Measurements from ENCODE around the gene MSI2. TPM values are rescaled to one million over a fixed set of nuclear protein-coding genes. Genes with fewer than 3 reads are reported as not detected.
A peak's percentile ranks its signal among the peaks of the same experiment; 100 is the strongest.

Gene MSI2
- total RNA-seq, 2 donors from 2014 or later = 23.2 to 30.9 TPM

DNA sequence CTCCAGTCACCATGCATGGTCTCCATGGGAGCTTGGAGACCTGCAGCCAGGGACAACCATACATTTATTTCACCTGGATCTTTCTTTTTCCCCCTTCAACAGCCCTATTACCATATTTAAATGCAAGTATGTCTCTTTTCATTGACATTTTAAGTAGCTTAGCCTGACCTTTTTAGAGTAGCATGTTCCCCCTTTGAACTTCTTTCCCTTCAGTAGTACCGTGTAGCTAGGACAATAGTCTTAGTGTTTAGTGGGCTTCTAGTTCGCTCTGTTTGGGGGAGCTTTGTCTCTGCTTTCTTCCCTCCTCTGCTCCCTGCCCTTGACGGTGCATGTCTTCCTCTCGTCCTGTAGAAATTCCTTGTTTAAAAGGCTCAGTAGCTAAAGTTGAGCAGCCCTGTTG is 394.2 kb downstream of the MSI2 start:
- intact Hi-C loops (cut with DNase I) = no loop called here
- DNase-seq (ENCODE audit: low spot score) = no peak

DNA sequence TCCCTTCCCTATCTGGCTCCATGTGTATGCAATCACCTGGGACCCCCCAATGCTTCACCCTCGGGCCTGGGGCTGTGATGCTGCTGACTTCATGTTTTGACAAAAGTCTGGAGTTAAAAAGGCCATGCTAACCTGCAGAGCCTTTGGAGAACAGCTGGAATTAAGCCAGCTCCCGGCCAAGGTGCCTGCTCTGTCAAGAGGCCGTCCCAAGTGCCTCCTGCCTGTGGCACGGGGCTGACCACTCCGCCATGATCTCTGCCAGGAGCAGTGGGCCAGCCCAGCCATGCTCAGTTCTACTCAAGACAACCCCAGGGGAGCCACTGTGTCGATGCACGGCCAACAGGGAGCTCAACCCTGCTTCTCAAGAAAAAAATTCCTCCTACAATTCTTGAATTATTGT is 395.1 kb downstream of the MSI2 start:
- DNase-seq (ENCODE audit: low spot score) = no peak
- intact Hi-C loops (cut with DNase I) = no loop called here

DNA sequence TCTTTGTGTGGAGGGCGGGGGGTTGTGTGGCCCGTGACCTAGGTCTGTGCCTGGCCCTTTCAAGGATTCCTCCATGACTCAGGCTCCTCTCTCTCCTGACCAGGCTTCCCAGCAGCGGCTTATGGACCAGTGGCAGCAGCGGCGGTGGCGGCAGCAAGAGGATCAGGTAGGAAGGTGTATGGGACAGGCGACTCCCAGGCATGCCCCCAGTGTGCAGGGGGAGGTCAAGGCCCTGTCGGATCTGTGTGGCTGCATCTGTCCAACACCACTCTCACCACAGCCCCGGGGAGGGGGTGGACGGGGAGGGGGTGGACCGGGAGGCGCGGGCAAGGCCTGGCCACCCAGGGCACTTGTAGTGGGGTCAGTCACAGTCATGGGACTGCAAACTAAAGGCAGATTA is 395.7 kb downstream of the MSI2 start:
- DNase-seq (ENCODE audit: low spot score) = no peak
- intact Hi-C loops (cut with DNase I) = no loop called here

DNA sequence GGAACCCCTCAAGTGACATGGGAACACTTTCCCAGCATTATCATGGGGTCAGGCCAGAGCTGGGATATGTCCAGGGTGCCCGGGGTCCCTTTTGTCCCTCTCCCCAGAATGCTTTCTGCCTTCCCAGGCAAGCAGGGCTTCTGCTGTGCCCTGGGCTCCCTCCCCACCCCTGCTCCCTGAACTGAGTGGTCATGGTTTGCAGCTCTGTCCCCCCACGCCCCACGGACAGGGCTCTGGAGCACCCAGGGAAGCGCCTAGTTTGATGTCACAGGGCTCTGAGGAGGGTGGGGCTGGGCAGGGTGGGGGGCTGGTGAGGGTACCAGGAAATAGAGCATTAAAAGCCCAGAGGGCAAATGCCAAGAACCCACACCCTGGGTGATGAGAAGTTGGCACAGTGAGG is 396.5 kb downstream of the MSI2 start:
- intact Hi-C loops (cut with DNase I) = no loop called here

DNA sequence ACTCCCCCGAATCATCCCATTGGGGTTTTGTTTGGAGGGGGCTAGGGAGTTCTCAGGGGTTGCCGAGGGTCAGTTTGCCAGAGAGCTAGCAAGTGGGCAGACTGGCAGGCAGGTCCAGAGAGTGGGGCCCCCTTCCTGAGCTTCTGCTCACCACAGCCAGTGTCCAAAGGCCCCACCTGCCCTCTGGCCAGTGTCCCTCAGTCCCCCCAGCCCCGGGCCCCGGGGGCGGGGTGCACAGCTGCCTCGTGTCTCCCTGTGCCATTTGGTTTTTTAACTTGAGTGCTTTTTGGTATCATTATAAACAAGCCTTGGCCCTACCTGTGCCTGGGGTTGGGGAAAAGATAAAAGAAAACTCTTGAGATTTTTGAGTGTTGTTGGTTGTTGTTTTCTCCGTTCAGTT is 397.0 kb downstream of the MSI2 start:
- intact Hi-C loops (cut with DNase I) = no loop called here
- DNase-seq (ENCODE audit: low spot score) = no peak

More for the DNA sequence above, 396.5 kb downstream of the MSI2 start:
- DNase-seq (ENCODE audit: low spot score) = no peak

DNA sequence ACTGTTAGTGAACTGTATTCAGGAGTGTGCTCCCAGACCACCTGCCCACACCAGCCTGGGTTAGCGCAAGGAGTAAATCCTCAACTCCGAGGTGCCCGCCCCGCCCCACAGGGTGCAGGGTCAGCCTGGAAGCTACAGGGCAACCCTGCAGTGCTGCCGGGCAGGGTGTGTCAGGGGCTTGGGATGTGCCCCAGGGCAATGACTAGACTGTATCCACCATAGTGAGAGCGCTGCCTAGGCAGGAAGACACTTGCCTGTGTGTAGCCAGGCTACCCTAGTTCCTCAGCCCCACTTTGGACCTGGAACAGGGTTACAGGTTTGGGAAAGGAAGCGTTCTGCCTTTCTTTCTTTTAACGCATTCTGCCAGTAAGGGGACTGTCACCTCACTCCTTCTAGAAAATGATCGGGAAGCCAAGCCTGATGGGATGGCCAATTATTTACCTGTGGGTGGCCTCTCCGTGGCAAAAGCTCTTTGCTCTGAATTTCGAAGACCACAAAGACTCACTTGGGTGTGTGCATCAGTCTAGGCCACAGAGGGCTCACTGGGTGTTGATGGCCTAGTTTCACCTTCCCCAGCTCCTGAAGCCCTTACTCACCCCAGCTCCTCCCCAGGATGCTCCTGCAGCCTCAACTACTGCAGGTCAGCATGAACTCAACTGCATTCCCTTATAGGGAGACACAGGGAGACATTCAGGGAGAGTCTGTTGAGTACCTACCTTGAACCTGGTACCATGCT is 397.9 kb downstream of the MSI2 start:
- no peak for DNase-seq (ENCODE audit: low spot score)
- intact Hi-C loops (cut with DNase I) = no loop called here

DNA sequence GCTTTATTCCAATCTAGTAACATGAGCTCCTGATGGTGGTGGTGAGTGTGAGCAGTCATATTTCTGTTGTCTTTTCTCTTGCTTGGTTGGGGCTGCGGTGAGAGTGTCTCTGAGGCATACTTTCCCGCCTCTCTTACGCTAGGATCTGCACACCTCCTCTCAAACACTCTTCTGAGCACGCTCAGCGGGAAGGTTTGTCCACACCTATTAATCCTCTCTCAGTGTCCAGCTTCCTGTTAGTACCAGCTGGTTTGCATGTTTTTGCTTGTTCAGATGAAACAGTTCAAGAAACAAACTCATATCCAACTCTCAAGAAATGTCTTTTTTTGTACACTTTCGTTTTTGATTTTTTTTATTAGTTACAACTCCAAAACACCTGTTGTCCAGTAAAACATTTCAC is 399.2 kb downstream of the MSI2 start:
- no peak for DNase-seq (ENCODE audit: low spot score)
- intact Hi-C loops (cut with DNase I) = no loop called here

DNA sequence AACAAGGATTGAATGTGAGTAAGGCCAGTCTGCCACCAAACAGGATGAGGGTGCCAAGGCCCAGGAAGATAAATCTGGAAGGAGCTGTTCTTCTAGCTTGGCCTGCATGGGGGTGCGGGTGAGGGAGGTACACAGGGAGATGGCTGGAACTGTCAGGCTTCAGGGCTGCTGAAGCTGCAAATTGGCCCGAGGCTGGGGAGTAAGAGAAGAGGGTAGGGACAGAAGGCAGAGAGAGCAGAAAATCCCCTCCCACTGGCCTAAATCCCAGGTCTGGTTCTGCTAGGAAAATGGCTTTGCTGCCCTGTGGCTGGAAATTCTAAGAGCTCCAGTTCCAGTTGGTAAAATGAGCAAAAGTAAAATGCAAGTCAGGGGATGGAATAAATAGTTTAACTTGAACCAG is 400.9 kb downstream of the MSI2 start:
- no peak for DNase-seq (ENCODE audit: low spot score)
- intact Hi-C loops (cut with DNase I) = no loop called here

DNA sequence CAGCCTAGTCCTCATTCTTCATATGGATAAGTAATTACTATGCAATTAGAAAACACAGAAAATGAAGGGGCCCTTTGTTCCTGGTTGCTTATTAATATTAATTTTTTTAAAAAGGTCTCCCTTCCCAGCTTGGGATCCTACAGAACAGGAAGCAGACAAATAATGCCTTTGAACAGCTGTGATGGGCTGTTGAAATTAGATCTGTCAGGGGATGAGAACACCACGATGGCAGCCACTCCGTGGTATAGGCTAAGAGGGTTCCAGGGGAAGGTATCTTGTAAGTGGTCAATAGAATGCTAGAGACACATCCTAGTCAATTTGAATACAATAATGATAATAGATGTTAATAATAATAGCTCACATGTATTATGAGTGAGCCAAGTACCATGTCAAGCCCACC is 405.7 kb downstream of the MSI2 start:
- intact Hi-C loops (cut with DNase I) = loop anchor here in 1 of 2 donors (5.0 to 10.0 kb wide), 4 partner anchors 60 to 267 kb away; no protein-coding TSS in a partner anchor
- no peak for DNase-seq (ENCODE audit: low spot score)

DNA sequence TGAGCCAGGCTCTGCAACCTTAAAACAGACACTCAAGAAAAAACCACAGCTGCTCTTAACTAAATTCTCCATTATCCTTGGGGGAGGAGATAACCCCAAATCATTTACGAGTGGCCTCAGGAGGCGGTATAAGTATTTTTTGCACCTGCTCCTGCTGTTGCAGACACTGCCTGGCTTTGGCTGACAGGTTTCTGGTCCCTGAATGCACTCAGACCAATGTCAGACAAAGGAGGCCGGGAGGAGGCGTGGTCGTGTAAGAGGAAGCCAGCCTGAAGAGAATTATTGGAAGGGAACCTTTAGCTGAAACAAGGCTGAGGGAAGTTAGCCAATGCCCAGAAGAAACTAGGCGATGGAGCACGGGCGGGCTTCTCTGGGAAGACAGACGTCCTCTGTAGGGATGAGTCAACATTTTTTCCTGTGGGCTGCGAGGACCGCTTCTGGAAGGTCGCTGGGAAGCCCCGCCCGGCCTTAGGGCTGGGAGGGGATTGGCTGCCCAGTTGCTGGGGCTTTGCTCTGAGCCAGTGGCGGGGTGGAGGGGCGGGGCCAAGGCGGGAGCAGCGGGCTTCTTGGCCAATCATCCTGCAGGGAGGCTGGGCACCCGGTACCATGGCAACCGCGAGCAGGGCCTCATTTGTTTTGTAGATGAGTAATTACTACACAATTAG is 406.5 kb downstream of the MSI2 start:
- intact Hi-C loops (cut with DNase I) = loop anchor here in 1 of 2 donors (5.0 to 10.0 kb wide), 4 partner anchors 60 to 268 kb away; no protein-coding TSS in a partner anchor
- DNase-seq (ENCODE audit: low spot score) = peak; percentile 98

DNA sequence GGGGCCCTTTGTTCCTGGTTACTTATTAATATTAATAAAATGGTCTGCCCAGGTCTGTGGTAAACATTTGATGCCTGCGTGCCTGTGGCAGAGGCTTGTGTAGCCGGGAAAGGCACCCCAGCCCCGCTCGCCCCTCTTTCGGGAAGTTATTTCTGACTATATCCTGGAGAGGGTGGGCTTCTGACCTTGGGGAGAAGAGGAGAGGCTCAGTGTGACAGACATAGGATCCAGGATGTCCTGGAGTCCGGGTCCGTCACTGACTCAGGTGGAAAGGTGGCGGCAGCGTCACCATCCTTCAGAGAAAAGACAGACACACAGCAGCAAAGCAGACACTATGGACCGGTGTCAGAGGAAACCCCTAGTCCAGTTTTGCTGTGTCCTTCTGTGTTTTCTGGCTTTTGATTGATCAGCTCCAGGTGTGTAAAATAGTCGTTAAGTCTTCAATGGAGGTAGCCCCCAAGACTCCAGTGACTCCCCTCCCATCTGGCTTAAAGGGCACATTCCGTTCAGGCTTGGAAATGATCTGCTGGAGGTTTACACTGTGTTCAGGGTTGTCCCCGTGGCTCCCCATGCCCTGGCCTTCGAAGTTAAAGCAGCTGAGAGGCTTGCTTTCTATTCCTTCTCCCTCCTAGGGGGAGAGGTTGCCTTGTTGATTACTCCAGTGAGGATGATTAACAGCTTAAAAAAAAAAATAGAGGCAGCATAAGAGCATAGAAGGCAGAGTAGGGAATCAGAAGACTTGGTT is 407.2 kb downstream of the MSI2 start:
- DNase-seq (ENCODE audit: low spot score) = no peak
- intact Hi-C loops (cut with DNase I) = loop anchor here in 1 of 2 donors (5.0 to 10.0 kb wide), 4 partner anchors 61 to 269 kb away; no protein-coding TSS in a partner anchor

DNA sequence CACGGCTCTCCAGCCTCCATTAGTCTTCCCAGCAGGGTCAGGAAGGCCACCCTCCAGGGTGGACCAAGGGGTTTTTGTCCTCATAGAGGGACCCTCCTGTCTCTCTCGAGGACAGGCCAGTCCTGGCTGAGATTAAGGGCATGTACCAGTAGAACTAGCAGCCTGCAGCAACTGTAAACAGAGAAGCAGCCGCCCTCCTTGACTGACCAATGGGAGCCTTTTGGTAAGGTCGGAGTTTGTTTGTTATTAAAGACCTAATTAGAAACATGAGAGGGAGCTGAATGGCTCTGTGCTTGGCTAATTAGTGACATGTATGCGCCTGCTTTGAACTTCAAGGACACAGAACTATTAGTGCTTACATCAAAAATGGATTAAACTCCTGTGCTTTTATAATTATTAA is 408.8 kb downstream of the MSI2 start:
- no peak for DNase-seq (ENCODE audit: low spot score)
- intact Hi-C loops (cut with DNase I) = loop anchor here in 1 of 2 donors (10.0 kb wide), 3 partner anchors 130 to 270 kb away; no protein-coding TSS in a partner anchor

DNA sequence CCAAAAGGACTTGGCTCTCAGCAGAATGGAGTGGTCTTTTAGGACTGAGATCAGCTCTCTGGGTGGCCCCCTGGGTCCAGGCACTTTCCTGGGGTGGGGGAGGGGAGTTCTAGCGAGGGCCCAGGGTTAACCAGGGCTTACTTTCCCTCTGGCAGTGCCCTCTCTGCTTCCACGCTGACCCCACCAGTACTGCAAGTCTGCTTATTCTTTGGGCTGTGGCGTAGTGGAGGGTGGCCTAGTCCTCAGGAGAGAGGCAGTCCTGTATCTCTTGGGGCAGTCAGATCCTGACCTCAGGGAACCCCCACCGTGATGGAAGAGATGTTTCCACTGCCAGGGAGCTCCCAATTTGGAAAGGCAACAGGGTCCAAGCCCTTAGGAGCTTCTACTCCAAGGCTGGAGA is 409.4 kb downstream of the MSI2 start:
- no peak for DNase-seq (ENCODE audit: low spot score)
- intact Hi-C loops (cut with DNase I) = loop anchor here in 1 of 2 donors (10.0 kb wide), 3 partner anchors 131 to 271 kb away; no protein-coding TSS in a partner anchor

DNA sequence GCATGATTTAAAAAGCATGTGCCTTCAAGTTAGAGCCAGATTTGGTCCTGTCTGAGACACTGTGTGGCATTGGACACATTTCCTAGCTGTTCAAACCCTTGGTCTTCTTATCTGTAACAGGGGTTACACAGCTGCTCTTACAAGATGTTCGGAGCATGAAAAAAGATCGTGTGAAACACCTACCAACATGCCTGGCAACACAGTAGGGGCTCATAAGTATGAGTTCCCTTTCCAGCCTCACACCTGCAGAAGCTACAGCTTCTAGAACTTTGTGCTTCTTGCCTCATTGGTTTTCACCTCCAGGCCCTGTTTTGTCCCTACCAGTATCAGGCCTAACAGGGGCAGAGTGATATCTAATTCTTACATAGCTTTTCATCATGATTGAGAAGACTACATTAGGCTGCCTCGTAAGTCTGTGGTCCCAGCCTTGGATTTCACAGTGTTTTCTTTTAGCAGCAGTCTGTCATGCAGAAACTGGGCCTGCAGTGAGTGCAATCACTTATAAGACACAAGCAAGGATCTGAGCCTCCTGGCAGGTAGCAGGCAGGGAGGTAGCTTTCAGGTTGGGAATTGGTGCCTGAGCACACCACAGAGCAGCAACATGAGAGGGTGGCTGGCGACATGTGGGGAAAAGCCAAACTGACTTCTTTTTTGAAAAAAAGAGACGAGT is 410.0 kb downstream of the MSI2 start:
- intact Hi-C loops (cut with DNase I) = loop anchor here in 1 of 2 donors (10.0 kb wide), 3 partner anchors 132 to 272 kb away; no protein-coding TSS in a partner anchor
- no peak for DNase-seq (ENCODE audit: low spot score)

DNA sequence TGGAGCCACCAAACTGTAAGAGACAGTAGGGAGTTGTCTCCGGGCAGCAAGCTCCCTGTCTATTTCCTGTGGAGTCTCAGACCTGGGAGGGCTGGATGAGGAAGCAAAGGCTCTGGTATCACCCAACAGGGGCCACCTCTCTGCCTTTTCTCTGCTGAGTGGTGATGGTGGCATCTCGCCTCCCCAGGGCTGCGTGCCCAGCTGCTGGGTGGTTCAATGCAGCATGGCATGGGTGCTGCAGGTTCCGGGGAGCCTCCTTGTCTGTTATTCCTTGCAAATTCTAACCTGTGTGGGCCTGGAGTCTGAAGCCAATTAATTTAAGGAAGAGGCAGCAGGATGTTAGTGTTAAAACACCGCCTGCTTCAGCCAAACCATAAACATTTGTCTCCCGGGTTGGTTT is 410.6 kb downstream of the MSI2 start:
- intact Hi-C loops (cut with DNase I) = loop anchor here in 1 of 2 donors (10.0 kb wide), 3 partner anchors 132 to 272 kb away; no protein-coding TSS in a partner anchor
- DNase-seq (ENCODE audit: low spot score) = no peak

DNA sequence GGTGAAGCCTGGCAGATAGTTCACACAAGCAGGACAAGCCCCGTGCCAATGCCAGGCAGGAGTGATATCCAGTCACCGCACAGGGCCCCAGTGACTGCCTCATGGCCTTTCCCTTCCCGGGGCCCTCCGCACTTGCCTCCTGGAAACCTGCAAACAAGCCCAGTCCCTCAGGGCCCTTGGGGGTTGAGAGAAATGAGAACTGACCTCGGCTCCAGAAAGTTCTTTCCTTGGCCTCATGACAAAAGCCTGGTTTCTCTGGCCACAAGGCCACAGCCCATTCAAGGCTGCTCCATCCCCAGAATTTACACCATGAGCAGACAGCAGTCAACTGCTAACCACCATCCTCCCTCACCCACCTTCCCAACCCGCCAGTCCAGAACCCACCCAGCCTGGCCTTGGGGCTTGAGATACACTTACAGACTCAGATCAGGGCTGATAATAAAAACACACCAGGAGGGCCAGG is 411.2 kb downstream of the MSI2 start:
- intact Hi-C loops (cut with DNase I) = loop anchor here in 1 of 2 donors (10.0 kb wide), 3 partner anchors 133 to 273 kb away; no protein-coding TSS in a partner anchor
- DNase-seq (ENCODE audit: low spot score) = no peak

DNA sequence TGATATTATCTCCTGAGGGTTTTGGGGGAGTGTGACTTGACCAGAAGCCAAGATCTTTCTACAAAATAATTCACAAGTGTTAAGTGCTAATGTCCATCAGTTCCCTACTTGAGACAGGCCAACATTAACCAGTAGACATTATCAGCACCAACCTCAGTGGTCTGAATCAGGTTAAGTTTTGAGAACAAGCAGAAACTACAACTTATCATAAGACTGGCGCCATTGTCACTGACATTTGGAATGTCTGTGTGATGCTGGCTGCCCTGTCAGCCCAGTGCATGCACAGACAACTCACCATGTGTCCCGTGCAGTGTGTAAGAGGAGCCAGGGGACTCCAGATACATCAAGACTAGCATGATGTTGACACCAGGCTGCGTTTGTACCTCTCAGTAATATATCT is 412.0 kb downstream of the MSI2 start:
- intact Hi-C loops (cut with DNase I) = loop anchor here in 1 of 2 donors (10.0 kb wide), 3 partner anchors 134 to 274 kb away; no protein-coding TSS in a partner anchor
- DNase-seq (ENCODE audit: low spot score) = no peak

DNA sequence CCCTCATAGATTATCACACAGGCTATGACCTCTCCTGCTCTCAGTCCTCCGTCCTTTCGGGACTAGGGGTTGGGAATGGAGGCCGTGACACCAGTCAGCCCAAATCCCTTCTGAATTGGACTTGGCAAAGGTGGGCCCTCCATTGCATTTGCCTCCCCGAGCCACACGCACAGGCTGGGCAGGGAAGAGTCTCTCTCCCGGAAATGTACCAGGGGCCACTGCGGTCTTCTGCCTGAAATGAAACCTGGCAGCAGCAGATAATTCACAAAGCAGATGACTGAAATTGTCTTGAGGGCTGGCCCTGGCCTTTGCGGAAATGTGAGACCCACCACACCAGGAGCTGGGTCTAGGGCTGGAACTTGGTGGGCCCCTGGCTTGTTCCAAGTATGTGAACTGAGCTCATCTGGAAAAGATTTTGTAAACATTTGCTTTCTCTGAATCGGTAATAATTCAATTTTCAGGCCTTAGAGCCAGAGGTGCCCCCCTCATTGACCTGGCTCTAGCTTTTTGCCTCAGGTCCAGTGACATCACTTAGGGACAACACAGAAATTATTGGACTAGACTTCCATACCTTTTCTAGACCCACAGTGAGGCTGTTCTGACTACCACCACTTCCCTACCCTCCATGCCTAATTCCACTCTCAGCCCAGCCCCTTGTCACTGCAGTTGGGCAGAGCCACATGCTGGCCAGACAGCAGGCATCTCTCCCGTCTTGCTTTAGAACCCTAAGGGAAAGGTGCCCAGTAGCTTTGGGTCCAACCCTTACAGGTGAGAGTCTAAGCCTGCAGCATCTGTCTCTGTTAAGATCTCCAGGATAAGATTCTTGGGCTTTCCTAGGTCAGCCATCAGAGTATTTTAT is 413.6 kb downstream of the MSI2 start:
- DNase-seq (ENCODE audit: low spot score) = no peak

More for the DNA sequence above, 413.6 kb downstream of the MSI2 start:
- intact Hi-C loops (cut with DNase I) = loop anchor here (5.0 to 10.0 kb wide), 5 partner anchors 68 to 425 kb away; no protein-coding TSS in a partner anchor
